Breast epithelium (tissue), 4 donors: ENCODE measurements around the gene MARK3. TPM values are rescaled to one million over a fixed set of nuclear protein-coding genes. Genes with fewer than 3 reads are reported as not detected.
A peak's percentile ranks its signal among the peaks of the same experiment; 100 is the strongest.

ENCODE experiments used
- DNase-seq, 2 donors: peaks; one replicate each; pipeline ENCODE4 v3.0.0-alpha.2; 2019; ENCODE audit warnings: low spot score in 2 of 2
- H3K27ac ChIP-seq, 2 donors: fragments of 200-600 bp; sonication (generic) in 1 of 2; one replicate each; pipeline ENCODE4 v1.5.1; 2016 to 2019; ENCODE audit warnings: mild to moderate bottlenecking in 1 of 2
- H3K27me3 ChIP-seq, 2 donors: fragments of 200-600 bp; sonication (generic) in 1 of 2; one replicate each; pipeline versions ENCODE4 v1.5.1 to v1.6.0; 2017 to 2019; ENCODE audit warnings: control low read depth in 1 of 2, mild to moderate bottlenecking in 1 of 2
- H3K36me3 ChIP-seq: fragments of 200-600 bp; one replicate; pipeline ENCODE4 v1.5.1; 2019
- H3K4me1 ChIP-seq, 2 donors: fragments of 200-600 bp; sonication (generic); one replicate each; pipeline ENCODE4 v1.5.1; 2016 to 2019; ENCODE audit warnings: control low read depth in 1 of 2
- H3K4me3 ChIP-seq, 3 donors: fragments of 200-600 bp; sonication (generic); 1 replicate in 2 of 3; 2 replicates in 1 of 3; pipeline ENCODE4 v1.5.1; 2016 to 2019; ENCODE audit warnings: mild to moderate bottlenecking in 3 of 3, moderate library complexity in 2 of 3
- H3K9me3 ChIP-seq, 2 donors: fragments of 200-600 bp; sonication (generic) in 1 of 2; one replicate each; pipeline ENCODE4 v1.5.1; 2016 to 2019; ENCODE audit warnings: control low read depth in 1 of 2
- CTCF ChIP-seq, 3 donors: fragments of 450-650 bp; IDR thresholded peaks; one replicate each; pipeline ENCODE4 v1.5.1; 2016 to 2017; ENCODE audit warnings: antibody characterized with exemption in 3 of 3, mild to moderate bottlenecking in 3 of 3, moderate library complexity in 3 of 3
- POLR2A ChIP-seq: fragments of 450-650 bp; IDR thresholded peaks from one replicate; pipeline ENCODE4 v1.6.1; 2016; ENCODE audit warnings: antibody characterized with exemption, mild to moderate bottlenecking, moderate library complexity
- POLR2AphosphoS5 ChIP-seq, 3 donors: sonication (generic); formaldehyde crosslinking; IDR thresholded peaks; one replicate each; pipeline ENCODE4 v1.6.1; 2017; ENCODE audit warnings: antibody characterized with exemption in 3 of 3
- intact Hi-C: fragments of 100-400 bp; cut with DNase I; formaldehyde crosslinking; loops from one replicate; pipeline ENCODE4 v1.15.1; 2023; ENCODE audit warnings: low total_unique reads
- total RNA-seq, 3 donors: library from RNA; depleted of rRNA; stranded (reverse); fragments of >200 nt; gene quantifications; one replicate each; pipeline ENCODE4 v1.1.0, GENCODE V29; 2016

The MARK3 gene
- total RNA-seq, 3 donors from 2014 or later: 70.2 to 107 (median 87.5) TPM

GRCh38 chr14:103520269-103520656, 135.0 kb downstream of the MARK3 start:
- intact Hi-C loops: no loop called here
- H3K9me3 ChIP-seq: no peaks in the 10 kb centered on the region
- no peaks in the 10 kb centered on the region for H3K27me3 ChIP-seq
- DNase-seq: no peak
- peaks cover 0 to 5% of the 10 kb centered on the region in 2 donors for H3K4me1 ChIP-seq
- H3K27ac ChIP-seq: peak overlapping the region; percentile 73 to 83
- H3K4me3 ChIP-seq: peak overlapping the region in 2 of 3 donors; percentile 61 to 81
- H3K36me3 ChIP-seq: no peaks in the 10 kb centered on the region
- no peak for TF ChIP-seq POLR2AphosphoS5 (IDR thresholded peaks at IDR 0.05)
- no peak for TF ChIP-seq CTCF (IDR thresholded peaks at IDR 0.05)
- TF ChIP-seq POLR2A: no peak

GRCh38 chr14:103520657-103521437, 135.6 kb downstream of the MARK3 start:
- no peaks in the 10 kb centered on the region for H3K27me3 ChIP-seq
- peak overlapping the region; percentile 73 to 83 for H3K27ac ChIP-seq
- intact Hi-C loops: no loop called here
- peak overlapping the region; percentile 54 to 81 (median 61) for H3K4me3 ChIP-seq
- H3K36me3 ChIP-seq: no peaks in the 10 kb centered on the region
- DNase-seq: peak; percentile 70 to 75
- no peaks in the 10 kb centered on the region for H3K9me3 ChIP-seq
- peaks cover 0 to 5% of the 10 kb centered on the region in 2 donors for H3K4me1 ChIP-seq
- no peak for TF ChIP-seq POLR2A
- TF ChIP-seq POLR2AphosphoS5 (IDR thresholded peaks at IDR 0.05): peak in 2 of 3 donors; percentile 48 to 59
- peak; percentile 35 to 61 (median 61) for TF ChIP-seq CTCF (IDR thresholded peaks at IDR 0.05)

- DNase-seq: no peak
- intact Hi-C loops: no loop called here
- H3K27me3 ChIP-seq: no peaks in the 10 kb centered on the region
- peak overlapping the region; percentile 54 to 81 (median 61) for H3K4me3 ChIP-seq
- H3K27ac ChIP-seq: peak overlapping the region; percentile 73 to 83
- no peaks in the 10 kb centered on the region for H3K9me3 ChIP-seq
- no peaks in the 10 kb centered on the region for H3K36me3 ChIP-seq
- peaks cover 0 to 5% of the 10 kb centered on the region in 2 donors for H3K4me1 ChIP-seq
- TF ChIP-seq CTCF (IDR thresholded peaks at IDR 0.05) (no peak), POLR2A (no peak), POLR2AphosphoS5 (IDR thresholded peaks at IDR 0.05) (no peak)
Observed at GRCh38 chr14:103521438-103521950, 136.3 kb downstream of the MARK3 start.

GRCh38 chr14:103521951-103522563, 136.8 kb downstream of the MARK3 start:
- H3K27ac ChIP-seq: peak overlapping the region; percentile 73 to 83
- DNase-seq: no peak

More at GRCh38 chr14:103521951-103522563, 136.8 kb downstream of the MARK3 start:
- Histone ChIP-seq H3K4me1 (peaks cover 0 to 5% of the 10 kb centered on the region in 2 donors), H3K9me3 (no peaks in the 10 kb centered on the region), H3K36me3 (no peaks in the 10 kb centered on the region), H3K27me3 (no peaks in the 10 kb centered on the region), H3K4me3 (peak overlapping the region; percentile 54 to 81 (median 61))
- TF ChIP-seq POLR2A (no peak), POLR2AphosphoS5 (IDR thresholded peaks at IDR 0.05) (no peak), CTCF (IDR thresholded peaks at IDR 0.05) (no peak)
- intact Hi-C loops: no loop called here
